Activated CD4-positive, alpha-beta T cell treated with anti-CD3 and anti-CD28 coated beads, Interleukin-2, amount 50 U/mL, for 48 hours (primary cell): ENCODE data around the gene HAVCR1.
"Not testable (repeated sequence)": the region's sequence is repeated elsewhere in the genome, so short reads cannot be mapped to it uniquely, and the experiment has no call there.

Experiments
- DNase-seq, 2 experiments: peaks; one replicate each; pipeline ENCODE4 v3.0.0-alpha.2; 2020

Gene HAVCR1

GRCh38 chr5:157047898-157048297 is 11.0 kb downstream of the HAVCR1 start:
- no peak for DNase-seq

GRCh38 chr5:157047016-157047415 is 11.9 kb downstream of the HAVCR1 start:
- DNase-seq: not testable (repeated sequence)

- DNase-seq: no peak
Observed at GRCh38 chr5:157046041-157046440, 12.9 kb downstream of the HAVCR1 start.

- no peak for DNase-seq
Observed at GRCh38 chr5:157045601-157046000, 13.3 kb downstream of the HAVCR1 start.

GRCh38 chr5:157038568-157039187 is 20.2 kb downstream of the HAVCR1 start:
- DNase-seq: no peak

- not testable (repeated sequence) for DNase-seq
Observed at GRCh38 chr5:157034106-157035072, 24.5 kb downstream of the HAVCR1 start.

- DNase-seq: no peak
Observed at GRCh38 chr5:157033071-157033583, 25.8 kb downstream of the HAVCR1 start.

GRCh38 chr5:157030692-157031091 is 28.2 kb downstream of the HAVCR1 start:
- no peak for DNase-seq

- DNase-seq: no peak
Observed at GRCh38 chr5:157029457-157029856, 29.5 kb downstream of the HAVCR1 start.

GRCh38 chr5:157027663-157028062 is 31.3 kb downstream of the HAVCR1 start:
- DNase-seq: not testable (repeated sequence)

GRCh38 chr5:157026789-157027424 is 32.0 kb downstream of the HAVCR1 start:
- peak in 1 of 2 experiments; percentile 8 for DNase-seq

- peak; percentile 66 to 78 for DNase-seq
Observed at GRCh38 chr5:157025093-157025698, 33.7 kb downstream of the HAVCR1 start.

GRCh38 chr5:157024208-157024959 is 34.5 kb downstream of the HAVCR1 start:
- no peak for DNase-seq

- no peak for DNase-seq
Observed at GRCh38 chr5:157022024-157022423, 36.9 kb downstream of the HAVCR1 start.

- no peak for DNase-seq
Observed at GRCh38 chr5:157020511-157021222, 38.2 kb downstream of the HAVCR1 start.

- DNase-seq: no peak
Observed at GRCh38 chr5:157020002-157020401, 38.9 kb downstream of the HAVCR1 start.

- DNase-seq: not testable (repeated sequence)
Observed at GRCh38 chr5:157014143-157014542, 44.8 kb downstream of the HAVCR1 start.

GRCh38 chr5:157006262-157006661 is 52.7 kb downstream of the HAVCR1 start:
- no peak for DNase-seq

GRCh38 chr5:157004893-157005551 is 53.9 kb downstream of the HAVCR1 start:
- no peak for DNase-seq

GRCh38 chr5:156991714-156992113 is 67.2 kb downstream of the HAVCR1 start:
- no peak for DNase-seq

GRCh38 chr5:156984064-156984463 is 74.9 kb downstream of the HAVCR1 start:
- no peak for DNase-seq
